NCI-H1417 (cell line): ENCODE results near the gene TMEM236.
A peak's percentile ranks its signal among the peaks of the same experiment; 100 is the strongest.

Experiments
- DNase-seq, 3 experiments: peaks; one replicate each; lab custom pipeline; 2025; lab: John Stamatoyannopoulos, UW

Gene TMEM236

GRCh38 chr10:17740668-17741067 lies 11.3 kb upstream of the TMEM236 start:
- DNase-seq: no peak

- DNase-seq: peak in 2 of 3 experiments; percentile 9 to 37
These were observed 9.1 kb upstream of the TMEM236 start for GRCh38 chr10:17742918-17743317.

- DNase-seq: no peak
These were observed 8.6 kb upstream of the TMEM236 start for GRCh38 chr10:17743437-17743836.

GRCh38 chr10:17744341-17744861 lies 7.6 kb upstream of the TMEM236 start:
- no peak for DNase-seq

GRCh38 chr10:17747883-17748550 lies 4.0 kb upstream of the TMEM236 start:
- DNase-seq: no peak

GRCh38 chr10:17749890-17750289 lies 2.1 kb upstream of the TMEM236 start:
- no peak for DNase-seq

GRCh38 chr10:17756557-17757217 lies 4.7 kb downstream of the TMEM236 start:
- peak in 1 of 3 experiments; percentile 16 for DNase-seq

GRCh38 chr10:17758200-17758599 lies 6.2 kb downstream of the TMEM236 start:
- no peak for DNase-seq

- no peak for DNase-seq
These were observed 6.9 kb downstream of the TMEM236 start for GRCh38 chr10:17758896-17759295.

GRCh38 chr10:17764142-17764541 lies 12.1 kb downstream of the TMEM236 start:
- no peak for DNase-seq

- no peak for DNase-seq
These were observed 13.6 kb downstream of the TMEM236 start for GRCh38 chr10:17765602-17766001.

- DNase-seq: no peak
These were observed 14.7 kb downstream of the TMEM236 start for GRCh38 chr10:17766731-17767130.

GRCh38 chr10:17768496-17768895 lies 16.5 kb downstream of the TMEM236 start:
- no peak for DNase-seq

- no peak for DNase-seq
These were observed 17.0 kb downstream of the TMEM236 start for GRCh38 chr10:17768957-17769356.

- DNase-seq: no peak
These were observed 19.0 kb downstream of the TMEM236 start for GRCh38 chr10:17771017-17771416.

GRCh38 chr10:17779784-17780183 lies 27.8 kb downstream of the TMEM236 start:
- no peak for DNase-seq

GRCh38 chr10:17780727-17781126 lies 28.7 kb downstream of the TMEM236 start:
- no peak for DNase-seq

- no peak for DNase-seq
These were observed 29.9 kb downstream of the TMEM236 start for GRCh38 chr10:17781856-17782255.

- DNase-seq: no peak
These were observed 31.1 kb downstream of the TMEM236 start for GRCh38 chr10:17782921-17783665.

GRCh38 chr10:17783751-17784150 lies 31.8 kb downstream of the TMEM236 start:
- no peak for DNase-seq

- DNase-seq: no peak
These were observed 32.7 kb downstream of the TMEM236 start for GRCh38 chr10:17784688-17785087.

- no peak for DNase-seq
These were observed 33.4 kb downstream of the TMEM236 start for GRCh38 chr10:17785276-17785930.
